ENCODE measurements around the gene BMP10.

DNA sequence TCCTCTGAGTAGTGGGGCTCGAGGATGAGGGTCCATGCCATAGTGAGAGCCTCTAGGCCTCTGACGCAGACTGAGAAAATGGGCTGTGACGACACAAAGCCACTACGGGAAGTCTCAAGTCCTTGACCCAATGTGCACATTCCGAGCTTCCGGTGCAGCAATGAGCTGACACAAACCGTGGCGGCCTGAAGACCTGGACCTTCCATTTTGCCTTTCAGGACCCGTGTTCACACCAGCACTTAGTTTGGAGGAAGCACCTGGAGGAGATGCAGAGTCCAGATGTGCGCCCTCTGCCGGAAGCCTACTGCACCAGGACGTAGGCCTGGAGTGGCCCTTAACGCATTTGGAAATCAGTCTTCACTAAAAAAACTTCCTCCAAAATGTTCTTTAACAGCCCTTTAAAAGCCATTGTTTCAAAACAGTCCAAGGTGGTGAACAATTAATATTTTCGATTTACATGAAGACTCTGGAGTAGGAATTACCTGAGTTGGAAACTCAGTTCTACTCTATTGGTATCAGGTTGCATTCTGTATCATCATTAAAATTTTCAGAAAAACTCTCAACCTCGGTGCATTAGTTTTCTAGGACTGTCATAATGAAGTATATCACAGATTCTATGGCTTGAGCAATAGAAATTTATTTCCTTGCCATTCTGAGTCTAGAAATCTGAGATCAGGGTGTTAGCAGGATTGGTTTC, 33.9 kb downstream of the BMP10 start:
- TF ChIP-seq NR2F6 (IDR thresholded peaks at IDR 0.05) (no peak), NR2F6 (CRISPR knock-in tag; IDR thresholded peaks at IDR 0.05) (no peak), IKZF1 (IDR thresholded peaks at IDR 0.05) (no peak), JUNB (CRISPR knock-in tag; IDR thresholded peaks at IDR 0.05; ENCODE audit: borderline replicate concordance) (no peak), NR1H2 (CRISPR knock-in tag; IDR thresholded peaks at IDR 0.05; ENCODE audit: borderline replicate concordance, low read depth) (no peak), TBL1XR1 (IDR thresholded peaks at IDR 0.05; ENCODE audit: borderline replicate concordance, low read length, partially characterized antibody) (no peak), CHD2 (IDR thresholded peaks at IDR 0.05; ENCODE audit: low read depth, low read length) (no peak)
- TF ChIP-seq, protein P1, sequence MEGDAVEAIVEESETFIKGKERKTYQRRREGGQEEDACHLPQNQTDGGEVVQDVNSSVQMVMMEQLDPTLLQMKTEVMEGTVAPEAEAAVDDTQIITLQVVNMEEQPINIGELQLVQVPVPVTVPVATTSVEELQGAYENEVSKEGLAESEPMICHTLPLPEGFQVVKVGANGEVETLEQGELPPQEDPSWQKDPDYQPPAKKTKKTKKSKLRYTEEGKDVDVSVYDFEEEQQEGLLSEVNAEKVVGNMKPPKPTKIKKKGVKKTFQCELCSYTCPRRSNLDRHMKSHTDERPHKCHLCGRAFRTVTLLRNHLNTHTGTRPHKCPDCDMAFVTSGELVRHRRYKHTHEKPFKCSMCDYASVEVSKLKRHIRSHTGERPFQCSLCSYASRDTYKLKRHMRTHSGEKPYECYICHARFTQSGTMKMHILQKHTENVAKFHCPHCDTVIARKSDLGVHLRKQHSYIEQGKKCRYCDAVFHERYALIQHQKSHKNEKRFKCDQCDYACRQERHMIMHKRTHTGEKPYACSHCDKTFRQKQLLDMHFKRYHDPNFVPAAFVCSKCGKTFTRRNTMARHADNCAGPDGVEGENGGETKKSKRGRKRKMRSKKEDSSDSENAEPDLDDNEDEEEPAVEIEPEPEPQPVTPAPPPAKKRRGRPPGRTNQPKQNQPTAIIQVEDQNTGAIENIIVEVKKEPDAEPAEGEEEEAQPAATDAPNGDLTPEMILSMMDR (CRISPR knock-in tag; IDR thresholded peaks at IDR 0.05) = peak; percentile 86
- TF ChIP-seq, protein P2, sequence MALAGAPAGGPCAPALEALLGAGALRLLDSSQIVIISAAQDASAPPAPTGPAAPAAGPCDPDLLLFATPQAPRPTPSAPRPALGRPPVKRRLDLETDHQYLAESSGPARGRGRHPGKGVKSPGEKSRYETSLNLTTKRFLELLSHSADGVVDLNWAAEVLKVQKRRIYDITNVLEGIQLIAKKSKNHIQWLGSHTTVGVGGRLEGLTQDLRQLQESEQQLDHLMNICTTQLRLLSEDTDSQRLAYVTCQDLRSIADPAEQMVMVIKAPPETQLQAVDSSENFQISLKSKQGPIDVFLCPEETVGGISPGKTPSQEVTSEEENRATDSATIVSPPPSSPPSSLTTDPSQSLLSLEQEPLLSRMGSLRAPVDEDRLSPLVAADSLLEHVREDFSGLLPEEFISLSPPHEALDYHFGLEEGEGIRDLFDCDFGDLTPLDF (CRISPR knock-in tag; IDR thresholded peaks at IDR 0.05) = no peak
- TF ChIP-seq, protein P3, sequence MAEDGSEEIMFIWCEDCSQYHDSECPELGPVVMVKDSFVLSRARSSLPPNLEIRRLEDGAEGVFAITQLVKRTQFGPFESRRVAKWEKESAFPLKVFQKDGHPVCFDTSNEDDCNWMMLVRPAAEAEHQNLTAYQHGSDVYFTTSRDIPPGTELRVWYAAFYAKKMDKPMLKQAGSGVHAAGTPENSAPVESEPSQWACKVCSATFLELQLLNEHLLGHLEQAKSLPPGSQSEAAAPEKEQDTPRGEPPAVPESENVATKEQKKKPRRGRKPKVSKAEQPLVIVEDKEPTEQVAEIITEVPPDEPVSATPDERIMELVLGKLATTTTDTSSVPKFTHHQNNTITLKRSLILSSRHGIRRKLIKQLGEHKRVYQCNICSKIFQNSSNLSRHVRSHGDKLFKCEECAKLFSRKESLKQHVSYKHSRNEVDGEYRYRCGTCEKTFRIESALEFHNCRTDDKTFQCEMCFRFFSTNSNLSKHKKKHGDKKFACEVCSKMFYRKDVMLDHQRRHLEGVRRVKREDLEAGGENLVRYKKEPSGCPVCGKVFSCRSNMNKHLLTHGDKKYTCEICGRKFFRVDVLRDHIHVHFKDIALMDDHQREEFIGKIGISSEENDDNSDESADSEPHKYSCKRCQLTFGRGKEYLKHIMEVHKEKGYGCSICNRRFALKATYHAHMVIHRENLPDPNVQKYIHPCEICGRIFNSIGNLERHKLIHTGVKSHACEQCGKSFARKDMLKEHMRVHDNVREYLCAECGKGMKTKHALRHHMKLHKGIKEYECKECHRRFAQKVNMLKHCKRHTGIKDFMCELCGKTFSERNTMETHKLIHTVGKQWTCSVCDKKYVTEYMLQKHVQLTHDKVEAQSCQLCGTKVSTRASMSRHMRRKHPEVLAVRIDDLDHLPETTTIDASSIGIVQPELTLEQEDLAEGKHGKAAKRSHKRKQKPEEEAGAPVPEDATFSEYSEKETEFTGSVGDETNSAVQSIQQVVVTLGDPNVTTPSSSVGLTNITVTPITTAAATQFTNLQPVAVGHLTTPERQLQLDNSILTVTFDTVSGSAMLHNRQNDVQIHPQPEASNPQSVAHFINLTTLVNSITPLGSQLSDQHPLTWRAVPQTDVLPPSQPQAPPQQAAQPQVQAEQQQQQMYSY (CRISPR knock-in tag; IDR thresholded peaks at IDR 0.05) = no peak
- TF ChIP-seq, protein P4, sequence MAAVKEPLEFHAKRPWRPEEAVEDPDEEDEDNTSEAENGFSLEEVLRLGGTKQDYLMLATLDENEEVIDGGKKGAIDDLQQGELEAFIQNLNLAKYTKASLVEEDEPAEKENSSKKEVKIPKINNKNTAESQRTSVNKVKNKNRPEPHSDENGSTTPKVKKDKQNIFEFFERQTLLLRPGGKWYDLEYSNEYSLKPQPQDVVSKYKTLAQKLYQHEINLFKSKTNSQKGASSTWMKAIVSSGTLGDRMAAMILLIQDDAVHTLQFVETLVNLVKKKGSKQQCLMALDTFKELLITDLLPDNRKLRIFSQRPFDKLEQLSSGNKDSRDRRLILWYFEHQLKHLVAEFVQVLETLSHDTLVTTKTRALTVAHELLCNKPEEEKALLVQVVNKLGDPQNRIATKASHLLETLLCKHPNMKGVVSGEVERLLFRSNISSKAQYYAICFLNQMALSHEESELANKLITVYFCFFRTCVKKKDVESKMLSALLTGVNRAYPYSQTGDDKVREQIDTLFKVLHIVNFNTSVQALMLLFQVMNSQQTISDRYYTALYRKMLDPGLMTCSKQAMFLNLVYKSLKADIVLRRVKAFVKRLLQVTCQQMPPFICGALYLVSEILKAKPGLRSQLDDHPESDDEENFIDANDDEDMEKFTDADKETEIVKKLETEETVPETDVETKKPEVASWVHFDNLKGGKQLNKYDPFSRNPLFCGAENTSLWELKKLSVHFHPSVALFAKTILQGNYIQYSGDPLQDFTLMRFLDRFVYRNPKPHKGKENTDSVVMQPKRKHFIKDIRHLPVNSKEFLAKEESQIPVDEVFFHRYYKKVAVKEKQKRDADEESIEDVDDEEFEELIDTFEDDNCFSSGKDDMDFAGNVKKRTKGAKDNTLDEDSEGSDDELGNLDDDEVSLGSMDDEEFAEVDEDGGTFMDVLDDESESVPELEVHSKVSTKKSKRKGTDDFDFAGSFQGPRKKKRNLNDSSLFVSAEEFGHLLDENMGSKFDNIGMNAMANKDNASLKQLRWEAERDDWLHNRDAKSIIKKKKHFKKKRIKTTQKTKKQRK (IDR thresholded peaks at IDR 0.05; ENCODE audit: low read length) = no peak

All from HepG2 (cell line).